HL-60/S4 treated with phorbol 12-myristate 13-acetate at 8.2 ng/mL for 4 days and 3 days (cell line): Measurements from ENCODE around the gene TNNT1.
"Not testable (repeated sequence)": the region's sequence is repeated elsewhere in the genome, so short reads cannot be mapped to it uniquely, and the experiment has no call there.

Source experiments
- in situ Hi-C: fragments of 300-500 bp; cut with MboI; formaldehyde crosslinking; loops from 2 replicates; pipeline ENCODE4 v1.15.0; 2022; ENCODE audit warnings: low sequenced_read_pairs

TNNT1 gene

GRCh38 chr19:55112777-55113569 is 36.0 kb downstream of the TNNT1 start:
- in situ Hi-C loops = no loop called here

- in situ Hi-C loops = no loop called here
These were observed 36.7 kb downstream of the TNNT1 start for GRCh38 chr19:55112246-55112776.

GRCh38 chr19:55111238-55111831 is 37.7 kb downstream of the TNNT1 start:
- in situ Hi-C loops = no loop called here

- in situ Hi-C loops = no loop called here
These were observed 39.3 kb downstream of the TNNT1 start for GRCh38 chr19:55109527-55110291.

GRCh38 chr19:55107252-55107651 is 41.8 kb downstream of the TNNT1 start:
- in situ Hi-C loops = not testable (repeated sequence)

GRCh38 chr19:55106591-55106990 is 42.4 kb downstream of the TNNT1 start:
- in situ Hi-C loops = no loop called here

- in situ Hi-C loops = no loop called here
These were observed 43.8 kb downstream of the TNNT1 start for GRCh38 chr19:55105237-55105636.

- in situ Hi-C loops = no loop called here
These were observed 45.8 kb downstream of the TNNT1 start for GRCh38 chr19:55103190-55103589.

- in situ Hi-C loops = no loop called here
These were observed 47.7 kb downstream of the TNNT1 start for GRCh38 chr19:55101261-55101660.

- in situ Hi-C loops = no loop called here
These were observed 49.2 kb downstream of the TNNT1 start for GRCh38 chr19:55099557-55100506.

GRCh38 chr19:55098716-55099556 is 50.1 kb downstream of the TNNT1 start:
- in situ Hi-C loops = no loop called here

- in situ Hi-C loops = no loop called here
These were observed 50.9 kb downstream of the TNNT1 start for GRCh38 chr19:55097864-55098715.

GRCh38 chr19:55096061-55096701 is 52.8 kb downstream of the TNNT1 start:
- in situ Hi-C loops = no loop called here

GRCh38 chr19:55095260-55096060 is 53.5 kb downstream of the TNNT1 start:
- in situ Hi-C loops = no loop called here

GRCh38 chr19:55094456-55095259 is 54.3 kb downstream of the TNNT1 start:
- in situ Hi-C loops = no loop called here
